Transverse colon (tissue), 3 donors: ENCODE data around the gene NRSN1.

ENCODE experiments used
- CTCF ChIP-seq, 5 experiments: fragments of 200-600 bp in 3 of 5; fragments of 450-650 bp in 2 of 5; sonication (generic) in 3 of 5; IDR thresholded peaks; 1 replicate in 2 of 5; 2 replicates in 3 of 5; pipeline ENCODE4 v1.5.1; 2016 to 2017; ENCODE audit warnings: antibody characterized with exemption in 5 of 5, inconsistent platforms in 3 of 5, mild to moderate bottlenecking in 2 of 5, moderate library complexity in 1 of 5
- EP300 ChIP-seq: sonication (generic); formaldehyde crosslinking; IDR thresholded peaks from one replicate; pipeline ENCODE4 v1.6.1; 2017; ENCODE audit warnings: antibody characterized with exemption, low read depth
- POLR2A ChIP-seq: fragments of 450-650 bp; IDR thresholded peaks from one replicate; pipeline ENCODE4 v1.6.1; 2016; ENCODE audit warnings: antibody characterized with exemption, mild to moderate bottlenecking, moderate library complexity

GRCh38 chr6:24193364-24193763 lies 67.3 kb downstream of the NRSN1 start:
- TF ChIP-seq CTCF (IDR thresholded peaks at IDR 0.05) (no peak), EP300 (no peak), POLR2A (no peak)
